MM.1S (cell line): ENCODE results near the gene GCLC.

ENCODE experiments used
- EZH2 ChIP-seq: fragments of 300-600 bp; sonication (generic); optimal IDR thresholded peaks from 2 replicates; pipeline ENCODE3; 2017; ENCODE audit warnings: low read depth, mild to moderate bottlenecking, antibody characterized with exemption, low read length, mixed read lengths
- TF ChIP-seq, protein P1 (sequence below): fragments of 300-600 bp; sonication (generic); IDR thresholded peaks from 2 replicates; pipeline ENCODE4 v1.5.1; 2016; ENCODE audit warnings: antibody characterized with exemption, low read length, mixed read lengths

DNA sequence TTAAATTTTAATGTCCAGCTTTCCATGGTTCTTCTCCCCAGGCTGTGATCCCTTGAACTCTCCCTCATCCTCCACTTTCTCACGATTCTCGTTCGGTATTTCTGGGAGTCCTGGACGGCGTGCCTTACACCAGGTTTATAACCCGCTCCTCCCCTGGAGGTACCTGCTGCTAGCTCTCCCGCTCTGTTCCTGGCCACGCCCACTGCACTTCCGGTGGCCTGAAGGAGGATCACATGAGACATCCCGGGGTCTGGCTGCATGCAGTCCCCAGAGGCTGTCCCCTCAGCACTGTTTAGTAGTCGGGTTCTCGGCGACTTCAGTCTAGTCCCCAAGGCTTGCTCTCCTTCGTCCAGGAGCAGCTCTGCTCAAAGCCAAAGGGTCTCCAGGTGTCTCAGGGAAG is 28.4 kb upstream of the GCLC start:
- TF ChIP-seq, protein P1, sequence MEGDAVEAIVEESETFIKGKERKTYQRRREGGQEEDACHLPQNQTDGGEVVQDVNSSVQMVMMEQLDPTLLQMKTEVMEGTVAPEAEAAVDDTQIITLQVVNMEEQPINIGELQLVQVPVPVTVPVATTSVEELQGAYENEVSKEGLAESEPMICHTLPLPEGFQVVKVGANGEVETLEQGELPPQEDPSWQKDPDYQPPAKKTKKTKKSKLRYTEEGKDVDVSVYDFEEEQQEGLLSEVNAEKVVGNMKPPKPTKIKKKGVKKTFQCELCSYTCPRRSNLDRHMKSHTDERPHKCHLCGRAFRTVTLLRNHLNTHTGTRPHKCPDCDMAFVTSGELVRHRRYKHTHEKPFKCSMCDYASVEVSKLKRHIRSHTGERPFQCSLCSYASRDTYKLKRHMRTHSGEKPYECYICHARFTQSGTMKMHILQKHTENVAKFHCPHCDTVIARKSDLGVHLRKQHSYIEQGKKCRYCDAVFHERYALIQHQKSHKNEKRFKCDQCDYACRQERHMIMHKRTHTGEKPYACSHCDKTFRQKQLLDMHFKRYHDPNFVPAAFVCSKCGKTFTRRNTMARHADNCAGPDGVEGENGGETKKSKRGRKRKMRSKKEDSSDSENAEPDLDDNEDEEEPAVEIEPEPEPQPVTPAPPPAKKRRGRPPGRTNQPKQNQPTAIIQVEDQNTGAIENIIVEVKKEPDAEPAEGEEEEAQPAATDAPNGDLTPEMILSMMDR, result no peak
- no peak for TF ChIP-seq EZH2
